Thyroid gland (tissue), 4 donors: ENCODE data around the gene NAGA. TPM values are rescaled to one million over a fixed set of nuclear protein-coding genes. Genes with fewer than 3 reads are reported as not detected.
"Not testable (repeated sequence)": the region's sequence is repeated elsewhere in the genome, so short reads cannot be mapped to it uniquely, and the experiment has no call there.

Source experiments
- DNase-seq, 2 donors: peaks; one replicate each; pipeline ENCODE4 v3.0.0-alpha.2; 2019
- H3K27ac ChIP-seq, 3 donors: fragments of 200-600 bp; sonication (generic); 1 replicate in 2 of 3; 2 replicates in 1 of 3; pipeline ENCODE4 v1.5.1; 2016 to 2019; ENCODE audit warnings: mild to moderate bottlenecking in 1 of 3, moderate library complexity in 1 of 3
- H3K27me3 ChIP-seq: fragments of 200-600 bp; sonication (generic); one replicate; pipeline ENCODE4 v1.5.1; 2019
- H3K36me3 ChIP-seq, 2 donors: fragments of 200-600 bp; sonication (generic); one replicate each; pipeline ENCODE4 v1.5.1; 2016 to 2019
- H3K4me1 ChIP-seq, 2 donors: fragments of 200-600 bp; sonication (generic); one replicate each; pipeline ENCODE4 v1.5.1; 2017 to 2019
- H3K4me3 ChIP-seq, 3 donors: fragments of 200-600 bp; sonication (generic); replicated peaks in 1 of 3; 1 replicate in 2 of 3; 2 replicates in 1 of 3; pipeline ENCODE4 v1.5.1; 2016; ENCODE audit warnings: mild to moderate bottlenecking in 1 of 3
- H3K9me3 ChIP-seq: fragments of 200-600 bp; sonication (generic); one replicate; pipeline ENCODE4 v1.5.1; 2017
- POLR2A ChIP-seq, 2 donors: fragments of 450-650 bp; IDR thresholded peaks; one replicate each; pipeline ENCODE4 v1.6.1; 2017; ENCODE audit warnings: antibody characterized with exemption in 2 of 2, mild to moderate bottlenecking in 2 of 2, moderate library complexity in 1 of 2
- whole genome bisulfite sequencing, 2 donors: methylation state at CpG; one replicate each; pipeline ENCODE4 v1.1.5; 2017; 5-methylcytosine and 5-hydroxymethylcytosine counted together
- intact Hi-C: fragments of 100-400 bp; cut with DNase I; formaldehyde crosslinking; loops from one replicate; pipeline ENCODE4 v1.15.1; 2023
- total RNA-seq, 4 donors: library from RNA; depleted of rRNA; stranded (reverse); fragments of >200 nt; gene quantifications; one replicate each; pipeline ENCODE4 v1.2.3, GENCODE V29; 2016
- TF ChIP-seq, protein P1 (sequence below), 6 experiments: fragments of 200-600 bp in 3 of 6; fragments of 450-650 bp in 3 of 6; sonication (generic) in 3 of 6; IDR thresholded peaks; one replicate each; pipeline ENCODE4 v1.5.1; 2016 to 2019; ENCODE audit warnings: antibody characterized with exemption in 6 of 6, mild to moderate bottlenecking in 2 of 6, inconsistent platforms in 1 of 6, moderate library complexity in 1 of 6

NAGA gene
- total RNA-seq, 4 donors from 2014 or later: 36.8 to 40.9 (median 38.0) TPM

- no peak for DNase-seq
- no peaks in the 10 kb centered on the region for H3K36me3 ChIP-seq
- no peaks in the 10 kb centered on the region for H3K9me3 ChIP-seq
- H3K4me1 ChIP-seq: no peaks in the 10 kb centered on the region
- no peaks in the 10 kb centered on the region for H3K27me3 ChIP-seq
- no peak overlapping the region for H3K4me3 ChIP-seq
- 76 to 81% methylated on average over 18 of the region's 18 CpGs for WGBS, 2 donors
- no peak overlapping the region for H3K27ac ChIP-seq
- intact Hi-C loops: no loop called here
- TF ChIP-seq, protein P1, sequence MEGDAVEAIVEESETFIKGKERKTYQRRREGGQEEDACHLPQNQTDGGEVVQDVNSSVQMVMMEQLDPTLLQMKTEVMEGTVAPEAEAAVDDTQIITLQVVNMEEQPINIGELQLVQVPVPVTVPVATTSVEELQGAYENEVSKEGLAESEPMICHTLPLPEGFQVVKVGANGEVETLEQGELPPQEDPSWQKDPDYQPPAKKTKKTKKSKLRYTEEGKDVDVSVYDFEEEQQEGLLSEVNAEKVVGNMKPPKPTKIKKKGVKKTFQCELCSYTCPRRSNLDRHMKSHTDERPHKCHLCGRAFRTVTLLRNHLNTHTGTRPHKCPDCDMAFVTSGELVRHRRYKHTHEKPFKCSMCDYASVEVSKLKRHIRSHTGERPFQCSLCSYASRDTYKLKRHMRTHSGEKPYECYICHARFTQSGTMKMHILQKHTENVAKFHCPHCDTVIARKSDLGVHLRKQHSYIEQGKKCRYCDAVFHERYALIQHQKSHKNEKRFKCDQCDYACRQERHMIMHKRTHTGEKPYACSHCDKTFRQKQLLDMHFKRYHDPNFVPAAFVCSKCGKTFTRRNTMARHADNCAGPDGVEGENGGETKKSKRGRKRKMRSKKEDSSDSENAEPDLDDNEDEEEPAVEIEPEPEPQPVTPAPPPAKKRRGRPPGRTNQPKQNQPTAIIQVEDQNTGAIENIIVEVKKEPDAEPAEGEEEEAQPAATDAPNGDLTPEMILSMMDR (IDR thresholded peaks at IDR 0.05): no peak
- TF ChIP-seq POLR2A (IDR thresholded peaks at IDR 0.05): no peak
Observed at GRCh38 chr22:42108848-42109247, 38.2 kb upstream of the NAGA start.

DNA sequence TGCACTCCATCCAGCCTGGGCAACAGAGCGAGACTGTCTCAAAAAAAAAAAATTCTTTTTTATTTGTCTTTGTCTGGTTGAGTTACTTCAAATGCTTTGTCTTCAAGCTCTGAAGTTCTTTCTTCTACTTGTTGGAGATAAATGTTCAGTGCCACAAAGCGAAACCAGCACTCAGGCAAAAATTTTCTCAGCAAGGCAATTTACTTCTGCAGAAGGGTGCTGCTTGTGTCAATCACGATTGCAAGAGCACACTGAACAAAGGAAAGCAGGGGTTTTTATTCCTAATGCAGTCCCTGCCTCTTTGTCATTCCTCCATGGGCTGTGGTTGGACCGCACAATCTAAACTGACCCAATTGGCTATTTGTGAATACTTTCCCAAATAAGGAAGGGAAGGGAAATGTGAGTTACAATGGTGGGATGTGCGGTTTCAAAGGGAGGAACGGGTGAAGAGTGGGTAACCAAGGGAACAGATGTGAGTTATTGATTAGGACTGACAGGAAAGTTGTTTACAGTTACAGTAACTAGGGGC is 33.8 kb upstream of the NAGA start:
- H3K36me3 ChIP-seq, H3K4me1 ChIP-seq, H3K27ac ChIP-seq, H3K27me3 ChIP-seq, H3K4me3 ChIP-seq, H3K9me3 ChIP-seq, DNase-seq, intact Hi-C loops: not testable (repeated sequence)
- WGBS, 2 donors: 95 to 98% methylated on average over 6 of the region's 6 CpGs

DNA sequence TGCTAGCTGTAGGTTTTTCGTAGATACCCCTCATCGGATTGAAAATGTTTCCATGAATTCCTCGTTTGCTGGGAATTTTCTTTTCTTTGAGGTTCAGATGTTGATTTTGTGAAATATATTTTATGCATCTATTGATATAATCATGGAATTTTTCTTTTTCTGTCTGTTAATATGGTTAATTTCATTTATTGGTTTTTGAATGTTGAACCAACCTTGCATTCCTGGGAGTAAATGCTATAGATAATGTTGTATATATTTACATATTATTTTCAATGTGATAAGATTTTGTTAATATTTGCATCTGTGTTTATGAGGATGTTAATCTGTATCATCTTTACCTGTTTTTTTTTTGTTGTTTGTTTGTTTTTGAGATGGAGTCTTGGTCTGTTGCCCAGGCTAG is 30.6 kb upstream of the NAGA start:
- Histone ChIP-seq H3K36me3 (no peaks in the 10 kb centered on the region), H3K4me3 (no peak overlapping the region), H3K4me1 (no peaks in the 10 kb centered on the region), H3K27me3 (no peaks in the 10 kb centered on the region), H3K9me3 (no peaks in the 10 kb centered on the region), H3K27ac (no peak overlapping the region)
- no peak for DNase-seq
- 97 to 98% methylated on average over 3 of the region's 3 CpGs for WGBS, 2 donors
- no peak for TF ChIP-seq POLR2A (IDR thresholded peaks at IDR 0.05)
- TF ChIP-seq, protein P1 (IDR thresholded peaks at IDR 0.05): no peak
- intact Hi-C loops: no loop called here

DNA sequence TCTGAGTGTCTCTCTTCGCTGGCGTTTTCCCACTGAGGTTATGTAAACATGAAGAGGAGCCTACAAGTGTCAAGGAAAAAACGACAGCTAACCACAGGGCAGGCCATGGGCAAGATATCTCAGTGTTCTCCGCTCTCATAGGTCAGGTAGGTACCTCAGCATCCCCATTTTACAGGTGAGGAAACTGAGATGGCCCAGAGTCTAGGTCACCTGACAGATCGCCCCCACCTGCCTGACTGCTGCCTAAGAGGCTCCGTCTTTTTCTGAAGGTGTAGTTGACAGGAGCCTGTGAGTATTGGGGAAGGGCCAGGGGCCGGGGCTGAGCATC is 20.8 kb upstream of the NAGA start:
- Histone ChIP-seq H3K4me3 (peak overlapping the region in 2 of 3 donors; percentile 10 to 47), H3K4me1 (peaks cover 13 to 14% of the 10 kb centered on the region in 2 donors), H3K36me3 (peaks cover 3 to 6% of the 10 kb centered on the region in 2 donors), H3K27ac (peak overlapping the region in 2 of 3 donors; percentile 89 to 94), H3K9me3 (no peaks in the 10 kb centered on the region), H3K27me3 (no peaks in the 10 kb centered on the region)
- TF ChIP-seq, protein P1 (IDR thresholded peaks at IDR 0.05): no peak
- no peak for TF ChIP-seq POLR2A (IDR thresholded peaks at IDR 0.05)
- intact Hi-C loops: loop anchor here (5.0 to 10.0 kb wide), 2 partner anchors 193 to 346 kb away; no protein-coding TSS in a partner anchor
- WGBS, 2 donors: 27 to 31% methylated on average over 7 of the region's 7 CpGs
- DNase-seq: peak in 1 of 2 donors; percentile 15

DNA sequence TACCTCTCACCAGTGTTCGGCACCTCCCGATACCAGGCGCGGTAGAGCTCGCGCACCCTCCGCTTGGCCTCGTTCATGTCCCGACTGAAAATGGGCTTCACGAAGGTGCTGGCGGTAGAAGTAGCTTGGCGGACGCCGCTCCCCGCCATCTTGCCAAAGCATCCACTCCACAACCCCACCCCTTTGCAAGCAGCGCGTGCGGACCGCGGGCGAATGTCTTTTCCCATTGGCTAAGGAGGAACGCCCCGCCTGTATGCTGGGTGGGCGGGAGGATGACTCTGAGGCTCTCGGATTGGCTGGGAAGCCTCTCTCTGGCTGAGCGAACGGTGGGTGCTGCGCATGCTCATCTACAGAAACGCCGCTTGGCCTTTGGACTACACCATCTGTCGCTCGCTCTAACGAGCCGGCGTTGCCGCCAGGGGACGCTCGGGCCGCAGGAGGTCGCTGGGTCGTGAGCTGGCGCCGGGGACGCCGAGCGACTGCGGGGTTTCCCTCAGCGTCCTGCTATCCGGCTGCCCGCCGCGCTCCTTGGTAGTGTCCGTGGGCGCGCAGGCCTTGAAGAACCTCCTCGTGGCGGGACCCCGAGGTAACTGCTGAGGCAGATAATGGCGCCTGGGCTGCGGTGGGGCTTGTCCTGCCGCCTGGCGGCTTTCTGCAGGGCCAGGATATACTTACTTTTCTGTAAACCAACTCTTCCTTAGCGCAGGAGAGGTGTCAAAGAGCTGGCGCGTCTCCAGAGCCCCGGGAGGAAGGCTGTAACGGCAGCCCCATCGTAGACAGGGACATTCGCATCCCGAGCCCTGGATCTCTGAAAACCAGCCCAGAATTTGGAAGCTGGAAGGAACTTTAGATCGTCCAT is 20.2 kb upstream of the NAGA start, which contains the start of gene NDUFA6:
Gene NDUFA6, minus strand, starts transcription at position 177 of the 859 bp plus-strand sequence. Its CDS starts 28 bp downstream, at position 149.
- WGBS, 2 donors: 0% methylated on average over 7 to 24 of the region's 71 CpGs
- no peaks in the 10 kb centered on the region for H3K9me3 ChIP-seq
- H3K4me1 ChIP-seq: peaks cover 13 to 14% of the 10 kb centered on the region in 2 donors
- H3K27ac ChIP-seq: peak within 1 kb of the TSS; percentile 89 to 95 (median 94)
- peak; percentile 48 to 98 for TF ChIP-seq POLR2A (IDR thresholded peaks at IDR 0.05)
- TF ChIP-seq, protein P1 (IDR thresholded peaks at IDR 0.05): peak; percentile 81 to 99 (median 96)
- no peaks in the 10 kb centered on the region for H3K27me3 ChIP-seq
- H3K4me3 ChIP-seq: peak within 1 kb of the TSS; percentile 58 to 87 (median 72)
- intact Hi-C loops: loop anchor here (5.0 to 10.0 kb wide), 2 partner anchors 194 to 346 kb away; no protein-coding TSS in a partner anchor
- DNase-seq: peak; percentile 99
- peaks cover 7 to 12% of the 10 kb centered on the region in 2 donors for H3K36me3 ChIP-seq
